ENCODE measurements around the gene DHDDS. TPM values are rescaled to one million over a fixed set of nuclear protein-coding genes. Genes with fewer than 3 reads are reported as not detected.
A peak's percentile ranks its signal among the peaks of the same experiment; 100 is the strongest.

The DHDDS gene
- total and polyA plus RNA-seq, 2 experiments from 2014 or later, result 46.8 to 48.7 TPM

DNA sequence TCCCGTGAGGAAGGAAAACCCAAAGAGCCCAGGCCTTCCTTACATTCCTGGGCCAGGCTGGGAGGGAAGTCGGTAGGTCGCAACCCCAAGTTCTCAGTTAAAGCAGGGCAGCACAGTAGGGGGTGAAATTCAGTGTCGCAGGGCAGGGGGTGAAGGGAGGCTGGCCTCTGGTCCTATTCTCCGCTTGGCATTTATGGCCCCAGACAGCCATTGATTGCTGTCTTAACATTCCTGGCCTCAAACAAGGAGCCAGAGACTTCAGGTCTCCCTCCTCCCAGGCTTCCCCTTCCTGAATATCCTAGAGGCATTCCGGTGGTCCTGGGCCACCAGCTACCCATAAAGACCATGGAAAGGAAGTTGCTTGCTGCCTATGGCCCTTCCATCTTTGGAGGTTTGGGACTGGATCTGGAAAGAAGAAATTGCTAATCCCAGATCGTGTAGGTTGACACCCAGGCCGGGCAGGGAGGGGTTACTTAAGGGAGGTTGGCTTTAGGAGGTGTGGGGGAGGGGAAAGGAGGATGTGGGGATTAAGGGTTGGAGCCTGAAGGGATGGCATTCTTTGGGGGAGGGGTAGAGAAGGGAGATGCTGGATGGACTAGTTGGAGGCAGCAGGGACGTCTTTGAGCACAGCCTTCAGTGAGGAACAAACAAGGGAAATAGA is 19.8 kb upstream of the DHDDS start:
- no peaks in the 10 kb centered on the region for H3K36me3 ChIP-seq
- H3K27me3 ChIP-seq, result no peaks in the 10 kb centered on the region
- H3K27ac ChIP-seq, result peak overlapping the region; percentile 49
- H3K4me3 ChIP-seq, result peak overlapping the region; percentile 38
- TF ChIP-seq, protein P1, sequence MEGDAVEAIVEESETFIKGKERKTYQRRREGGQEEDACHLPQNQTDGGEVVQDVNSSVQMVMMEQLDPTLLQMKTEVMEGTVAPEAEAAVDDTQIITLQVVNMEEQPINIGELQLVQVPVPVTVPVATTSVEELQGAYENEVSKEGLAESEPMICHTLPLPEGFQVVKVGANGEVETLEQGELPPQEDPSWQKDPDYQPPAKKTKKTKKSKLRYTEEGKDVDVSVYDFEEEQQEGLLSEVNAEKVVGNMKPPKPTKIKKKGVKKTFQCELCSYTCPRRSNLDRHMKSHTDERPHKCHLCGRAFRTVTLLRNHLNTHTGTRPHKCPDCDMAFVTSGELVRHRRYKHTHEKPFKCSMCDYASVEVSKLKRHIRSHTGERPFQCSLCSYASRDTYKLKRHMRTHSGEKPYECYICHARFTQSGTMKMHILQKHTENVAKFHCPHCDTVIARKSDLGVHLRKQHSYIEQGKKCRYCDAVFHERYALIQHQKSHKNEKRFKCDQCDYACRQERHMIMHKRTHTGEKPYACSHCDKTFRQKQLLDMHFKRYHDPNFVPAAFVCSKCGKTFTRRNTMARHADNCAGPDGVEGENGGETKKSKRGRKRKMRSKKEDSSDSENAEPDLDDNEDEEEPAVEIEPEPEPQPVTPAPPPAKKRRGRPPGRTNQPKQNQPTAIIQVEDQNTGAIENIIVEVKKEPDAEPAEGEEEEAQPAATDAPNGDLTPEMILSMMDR (IDR thresholded peaks at IDR 0.05; ENCODE audit: low read depth, low read length), result no peak
- no peaks in the 10 kb centered on the region for H3K9me3 ChIP-seq (ENCODE audit: low read depth)
- peaks cover 26% of the 10 kb centered on the region for H3K4me1 ChIP-seq (ENCODE audit: low read depth)
- DNase-seq (ENCODE audit: low read depth in 1 of 2, low spot score in 1 of 2), result peak in 1 of 2 donors; percentile 26

DNA sequence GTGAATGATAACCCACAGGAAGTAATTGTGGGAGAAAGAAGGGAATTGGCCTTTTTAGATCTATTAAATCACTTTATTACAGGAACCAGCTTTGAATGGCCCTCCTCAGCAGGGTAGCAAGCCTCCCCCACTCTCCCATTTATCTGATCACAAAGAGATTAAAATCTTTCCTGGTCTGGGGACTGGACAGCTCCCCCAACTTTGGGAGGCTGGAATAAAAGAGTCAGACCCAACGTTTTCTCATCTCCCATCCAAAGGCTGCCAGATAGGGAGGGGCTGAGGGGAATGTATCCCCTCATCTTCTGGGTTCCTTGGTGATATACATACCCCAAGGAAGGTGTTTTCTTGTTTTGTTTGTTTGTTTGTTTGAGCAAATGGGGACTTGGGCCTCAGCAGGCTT is 19.1 kb upstream of the DHDDS start:
- DNase-seq (ENCODE audit: low read depth in 1 of 2, low spot score in 1 of 2), result no peak

DNA sequence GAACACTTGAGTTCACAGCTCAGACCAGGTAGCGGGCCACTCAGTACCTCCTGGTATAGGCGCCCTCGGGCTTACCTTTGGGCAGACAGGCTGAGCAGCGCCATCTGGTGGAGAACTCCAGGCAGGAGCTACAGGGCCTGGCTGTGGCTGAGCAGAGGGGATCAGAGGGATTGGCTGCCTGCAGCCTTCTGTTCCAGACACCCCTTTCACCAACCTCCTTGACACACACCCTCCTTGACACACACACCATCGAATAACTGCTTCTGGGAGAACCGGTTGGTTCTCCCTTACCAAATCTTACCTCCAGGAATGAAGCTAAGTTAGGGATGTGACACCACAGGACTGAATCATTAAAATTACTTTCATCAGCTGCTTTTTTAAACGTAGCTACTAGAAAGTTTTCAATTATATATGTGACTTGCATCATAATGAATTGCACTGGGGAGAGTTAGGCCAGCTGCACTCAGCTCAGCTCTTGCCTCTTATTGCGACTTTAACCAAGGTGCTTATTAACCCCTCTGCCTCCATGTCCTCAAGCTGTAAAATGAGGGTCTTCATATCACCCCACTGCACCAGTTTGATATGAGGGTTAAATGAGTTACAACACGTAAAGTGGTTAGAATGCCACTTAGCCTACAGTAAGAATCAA is 14.9 kb upstream of the DHDDS start:
- no peaks in the 10 kb centered on the region for H3K27me3 ChIP-seq
- H3K4me3 ChIP-seq, result no peak overlapping the region
- no peaks in the 10 kb centered on the region for H3K36me3 ChIP-seq
- TF ChIP-seq, protein P1 (IDR thresholded peaks at IDR 0.05; ENCODE audit: low read depth, low read length), result peak; percentile 92
- H3K27ac ChIP-seq, result peak overlapping the region; percentile 91
- no peaks in the 10 kb centered on the region for H3K9me3 ChIP-seq (ENCODE audit: low read depth)
- peaks cover 32% of the 10 kb centered on the region for H3K4me1 ChIP-seq (ENCODE audit: low read depth)
- peak; percentile 78 to 91 for DNase-seq (ENCODE audit: low read depth in 1 of 2, low spot score in 1 of 2)

More for the DNA sequence above, 19.1 kb upstream of the DHDDS start:
- TF ChIP-seq, protein P1 (IDR thresholded peaks at IDR 0.05; ENCODE audit: low read depth, low read length), result no peak
- Histone ChIP-seq H3K27me3 (no peaks in the 10 kb centered on the region), H3K4me1 (ENCODE audit: low read depth) (peaks cover 29% of the 10 kb centered on the region), H3K4me3 (no peak overlapping the region), H3K9me3 (ENCODE audit: low read depth) (no peaks in the 10 kb centered on the region), H3K27ac (no peak overlapping the region), H3K36me3 (no peaks in the 10 kb centered on the region)

DNA sequence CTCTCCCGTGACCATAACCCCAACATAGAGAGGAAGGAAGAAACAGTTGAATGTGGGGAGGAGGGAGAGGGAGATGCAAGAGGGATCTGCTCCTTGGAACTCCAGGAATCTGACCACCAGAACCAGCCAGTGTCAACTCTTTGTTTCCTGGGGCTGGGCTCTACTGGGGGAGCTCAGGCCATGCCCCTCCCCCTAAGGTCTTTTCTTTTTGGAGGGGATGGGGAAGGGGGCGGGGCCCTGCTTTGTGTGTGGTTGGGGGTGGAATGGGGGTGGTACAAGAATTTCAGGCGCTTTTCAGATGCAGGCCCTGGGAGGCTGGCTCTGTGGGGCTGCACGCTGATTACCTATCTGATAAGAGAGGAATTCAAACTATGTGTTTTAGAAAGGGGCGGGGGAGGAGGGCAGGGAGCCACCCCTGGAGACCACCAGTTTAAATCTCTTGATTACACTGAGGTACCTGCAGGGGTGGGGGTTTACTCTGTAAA is 13.2 kb upstream of the DHDDS start:
- DNase-seq (ENCODE audit: low read depth in 1 of 2, low spot score in 1 of 2), result peak; percentile 17 to 56
- H3K36me3 ChIP-seq, result no peaks in the 10 kb centered on the region
- no peaks in the 10 kb centered on the region for H3K27me3 ChIP-seq
- H3K27ac ChIP-seq, result peak overlapping the region; percentile 91
- TF ChIP-seq, protein P1 (IDR thresholded peaks at IDR 0.05; ENCODE audit: low read depth, low read length), result no peak
- H3K9me3 ChIP-seq (ENCODE audit: low read depth), result no peaks in the 10 kb centered on the region
- no peak overlapping the region for H3K4me3 ChIP-seq
- peaks cover 29% of the 10 kb centered on the region for H3K4me1 ChIP-seq (ENCODE audit: low read depth)

DNA sequence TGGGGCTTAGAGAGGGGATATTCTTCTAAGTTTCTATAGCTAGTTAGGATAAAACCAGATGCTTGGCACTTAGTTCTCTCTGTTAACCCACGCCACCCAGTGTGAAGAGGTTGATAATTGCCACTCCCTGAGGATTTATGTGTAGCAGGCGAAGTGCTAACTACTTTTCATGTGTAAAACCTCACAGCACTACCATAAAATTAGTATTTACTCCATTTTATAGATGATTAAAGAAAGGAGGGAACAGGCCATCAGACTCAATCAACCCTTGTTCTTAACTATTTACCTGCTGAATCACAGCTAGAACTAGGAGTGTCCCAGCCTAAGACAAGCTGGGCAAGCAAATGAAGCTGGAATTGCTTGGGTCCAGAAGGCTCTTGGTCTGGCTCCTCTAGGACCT is 12.6 kb upstream of the DHDDS start:
- TF ChIP-seq, protein P1 (IDR thresholded peaks at IDR 0.05; ENCODE audit: low read depth, low read length), result no peak
- Histone ChIP-seq H3K4me1 (ENCODE audit: low read depth) (peaks cover 29% of the 10 kb centered on the region), H3K9me3 (ENCODE audit: low read depth) (no peaks in the 10 kb centered on the region), H3K27me3 (no peaks in the 10 kb centered on the region), H3K27ac (peak overlapping the region; percentile 91), H3K4me3 (no peak overlapping the region), H3K36me3 (no peaks in the 10 kb centered on the region)
- DNase-seq (ENCODE audit: low read depth in 1 of 2, low spot score in 1 of 2), result no peak
